ENCODE data around the gene HINT2.

HINT2 gene

DNA sequence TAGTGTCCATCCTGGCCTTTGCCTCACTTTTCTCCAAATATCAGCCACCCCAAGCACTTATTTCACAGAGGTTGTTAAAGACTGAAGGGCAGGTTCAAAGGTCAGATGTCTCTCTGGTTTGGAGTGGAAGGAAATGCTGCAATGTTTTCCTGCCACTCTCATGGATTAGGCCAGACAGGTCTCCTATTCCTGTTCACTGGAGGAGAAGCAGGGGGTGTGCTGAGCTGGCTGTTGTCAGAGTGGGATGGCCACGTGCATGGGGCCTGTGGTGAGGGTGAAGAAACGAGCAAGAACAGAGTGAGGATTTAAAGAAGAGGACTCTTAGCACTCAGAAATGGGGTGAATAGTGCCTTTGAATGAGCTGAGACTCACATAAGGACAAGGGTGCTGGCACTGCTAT lies 20.9 kb upstream of the HINT2 start:
- H3K79me2 ChIP-seq (ENCODE audit: insufficient read depth, low read length): no peaks in the 10 kb centered on the region
- no peaks in the 10 kb centered on the region for H4K20me1 ChIP-seq (ENCODE audit: insufficient read depth, low read length)
- peaks cover 7% of the 10 kb centered on the region for H3K4me1 ChIP-seq (ENCODE audit: insufficient read depth, low read length)
- no peak for DNase-seq
- H3K4me3 ChIP-seq (ENCODE audit: low read depth in 1 of 2, low read length in 2 of 2): no peak overlapping the region
- TF ChIP-seq, protein P1, sequence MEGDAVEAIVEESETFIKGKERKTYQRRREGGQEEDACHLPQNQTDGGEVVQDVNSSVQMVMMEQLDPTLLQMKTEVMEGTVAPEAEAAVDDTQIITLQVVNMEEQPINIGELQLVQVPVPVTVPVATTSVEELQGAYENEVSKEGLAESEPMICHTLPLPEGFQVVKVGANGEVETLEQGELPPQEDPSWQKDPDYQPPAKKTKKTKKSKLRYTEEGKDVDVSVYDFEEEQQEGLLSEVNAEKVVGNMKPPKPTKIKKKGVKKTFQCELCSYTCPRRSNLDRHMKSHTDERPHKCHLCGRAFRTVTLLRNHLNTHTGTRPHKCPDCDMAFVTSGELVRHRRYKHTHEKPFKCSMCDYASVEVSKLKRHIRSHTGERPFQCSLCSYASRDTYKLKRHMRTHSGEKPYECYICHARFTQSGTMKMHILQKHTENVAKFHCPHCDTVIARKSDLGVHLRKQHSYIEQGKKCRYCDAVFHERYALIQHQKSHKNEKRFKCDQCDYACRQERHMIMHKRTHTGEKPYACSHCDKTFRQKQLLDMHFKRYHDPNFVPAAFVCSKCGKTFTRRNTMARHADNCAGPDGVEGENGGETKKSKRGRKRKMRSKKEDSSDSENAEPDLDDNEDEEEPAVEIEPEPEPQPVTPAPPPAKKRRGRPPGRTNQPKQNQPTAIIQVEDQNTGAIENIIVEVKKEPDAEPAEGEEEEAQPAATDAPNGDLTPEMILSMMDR (IDR thresholded peaks at IDR 0.05; ENCODE audit: borderline replicate concordance, extremely low read depth, low read length, poor library complexity, severe bottlenecking): no peak
- TF ChIP-seq EZH2 (IDR thresholded peaks at IDR 0.05; ENCODE audit: borderline replicate concordance, low read depth, low read length, severe bottlenecking): no peak
- H3K36me3 ChIP-seq (ENCODE audit: insufficient read depth, low read length): no peaks in the 10 kb centered on the region
- H3K9ac ChIP-seq (ENCODE audit: low read depth, low read length): no peak overlapping the region
- no peak overlapping the region for H2AFZ ChIP-seq (ENCODE audit: low read depth, low read length)
- H3K9me3 ChIP-seq (ENCODE audit: insufficient read depth, low read length, severe bottlenecking): no peaks in the 10 kb centered on the region
- no peaks in the 10 kb centered on the region for H3K27me3 ChIP-seq (ENCODE audit: insufficient read depth, low read length, poor library complexity)
- no peak overlapping the region for H3K27ac ChIP-seq (ENCODE audit: low read length)
- H3K4me2 ChIP-seq (ENCODE audit: insufficient read depth, low read length): no peak overlapping the region
- ATAC-seq (ENCODE audit: insufficient read depth, low read depth): no peak

DNA sequence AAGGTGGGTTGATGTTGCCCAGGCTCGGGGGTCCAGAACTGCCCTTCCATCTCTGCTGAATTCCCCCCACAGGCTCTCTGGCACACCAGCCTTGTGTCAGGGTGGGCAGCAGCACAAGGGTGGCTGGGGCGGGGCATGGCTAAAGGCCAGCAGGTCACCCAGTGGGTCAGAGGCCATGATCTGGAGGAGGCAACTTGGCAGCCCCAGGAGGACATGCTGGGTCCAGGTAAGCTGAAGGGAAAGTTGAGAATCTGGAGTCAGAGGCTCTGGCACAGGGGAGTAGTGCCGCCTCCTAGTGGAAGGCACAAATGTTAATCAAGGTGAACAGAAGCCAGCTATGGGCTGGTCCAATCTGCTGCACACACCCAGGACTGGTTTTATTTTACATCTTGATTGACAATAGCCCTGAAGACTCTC lies 20.4 kb upstream of the HINT2 start:
- H3K9me3 ChIP-seq (ENCODE audit: insufficient read depth, low read length, severe bottlenecking): no peaks in the 10 kb centered on the region
- ATAC-seq (ENCODE audit: insufficient read depth, low read depth): peak; percentile 62; the same call in 2 of the 3 replicates
- no peak overlapping the region for H3K9ac ChIP-seq (ENCODE audit: low read depth, low read length)
- no peaks in the 10 kb centered on the region for H3K36me3 ChIP-seq (ENCODE audit: insufficient read depth, low read length)
- H3K79me2 ChIP-seq (ENCODE audit: insufficient read depth, low read length): no peaks in the 10 kb centered on the region
- H3K4me2 ChIP-seq (ENCODE audit: insufficient read depth, low read length): no peak overlapping the region
- H2AFZ ChIP-seq (ENCODE audit: low read depth, low read length): no peak overlapping the region
- no peaks in the 10 kb centered on the region for H3K27me3 ChIP-seq (ENCODE audit: insufficient read depth, low read length, poor library complexity)
- TF ChIP-seq, protein P1 (IDR thresholded peaks at IDR 0.05; ENCODE audit: borderline replicate concordance, extremely low read depth, low read length, poor library complexity, severe bottlenecking): peak; percentile 37
- TF ChIP-seq EZH2 (IDR thresholded peaks at IDR 0.05; ENCODE audit: borderline replicate concordance, low read depth, low read length, severe bottlenecking): no peak
- peaks cover 12% of the 10 kb centered on the region for H3K4me1 ChIP-seq (ENCODE audit: insufficient read depth, low read length)
- H3K27ac ChIP-seq (ENCODE audit: low read length): no peak overlapping the region
- no peaks in the 10 kb centered on the region for H4K20me1 ChIP-seq (ENCODE audit: insufficient read depth, low read length)
- no peak overlapping the region for H3K4me3 ChIP-seq (ENCODE audit: low read depth in 1 of 2, low read length in 2 of 2)
- DNase-seq: peak; percentile 16

DNA sequence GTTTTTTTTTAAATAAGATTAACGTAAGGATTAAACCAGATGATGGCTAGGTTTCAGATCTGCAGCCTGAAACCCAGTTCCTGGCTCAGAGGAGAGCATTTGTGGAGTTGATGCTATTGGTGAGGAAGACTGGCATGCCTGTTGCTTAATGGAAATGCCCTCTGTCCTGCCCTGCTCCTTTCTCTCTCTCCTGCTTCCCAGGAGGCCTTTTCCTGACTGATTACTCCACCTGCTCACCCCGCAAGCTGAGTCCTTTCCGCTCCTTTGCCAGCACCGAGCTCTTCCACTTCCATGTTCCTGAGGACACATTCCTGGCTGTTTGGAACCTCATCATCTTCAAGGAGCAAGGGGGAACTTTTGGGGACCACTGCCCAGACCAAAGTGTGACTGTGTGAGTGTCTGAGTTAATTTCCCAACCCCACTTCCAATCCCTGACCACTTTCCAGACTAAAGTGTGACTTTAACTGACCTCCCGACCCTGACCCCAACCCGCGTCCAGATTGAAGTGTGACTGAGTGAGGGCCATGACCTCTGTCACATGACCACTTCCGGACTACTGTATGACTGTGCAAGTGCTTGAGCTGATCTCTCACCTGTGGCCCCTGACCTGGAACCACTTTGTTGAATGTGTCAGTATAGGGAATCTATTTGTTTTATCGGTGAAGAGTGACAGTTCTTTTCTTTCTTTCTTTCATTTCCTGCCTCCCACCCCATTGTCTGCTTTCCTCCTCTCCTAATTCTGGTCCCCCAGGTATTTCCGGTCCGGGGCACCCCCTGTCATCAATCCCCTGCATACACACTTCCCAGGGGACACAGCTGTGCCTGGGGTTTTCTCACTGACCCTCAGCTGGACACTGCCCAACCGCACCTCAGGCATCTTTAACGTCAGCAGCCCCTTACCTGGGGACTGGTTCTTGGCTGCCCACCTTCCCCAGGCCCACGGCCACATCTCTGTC lies 19.7 kb upstream of the HINT2 start:
- Histone ChIP-seq H3K79me2 (ENCODE audit: insufficient read depth, low read length) (no peaks in the 10 kb centered on the region; the same call in 1 of the 2 replicates), H3K27me3 (ENCODE audit: insufficient read depth, low read length, poor library complexity) (no peaks in the 10 kb centered on the region), H3K4me2 (ENCODE audit: insufficient read depth, low read length) (no peak overlapping the region), H4K20me1 (ENCODE audit: insufficient read depth, low read length) (no peaks in the 10 kb centered on the region), H3K9ac (ENCODE audit: low read depth, low read length) (no peak overlapping the region), H3K27ac (ENCODE audit: low read length) (no peak overlapping the region), H2AFZ (ENCODE audit: low read depth, low read length) (no peak overlapping the region), H3K36me3 (ENCODE audit: insufficient read depth, low read length) (no peaks in the 10 kb centered on the region), H3K4me1 (ENCODE audit: insufficient read depth, low read length) (peaks cover 19% of the 10 kb centered on the region), H3K9me3 (ENCODE audit: insufficient read depth, low read length, severe bottlenecking) (no peaks in the 10 kb centered on the region), H3K4me3 (ENCODE audit: low read depth in 1 of 2, low read length in 2 of 2) (no peak overlapping the region)
- DNase-seq (no peak), ATAC-seq (ENCODE audit: insufficient read depth, low read depth) (no peak)
- no peak for TF ChIP-seq EZH2 (IDR thresholded peaks at IDR 0.05; ENCODE audit: borderline replicate concordance, low read depth, low read length, severe bottlenecking)
- TF ChIP-seq, protein P1 (IDR thresholded peaks at IDR 0.05; ENCODE audit: borderline replicate concordance, extremely low read depth, low read length, poor library complexity, severe bottlenecking): no peak

Measured in DND-41 (cell line).